Right lobe of liver (tissue), 4 donors: ENCODE measurements around the gene TNFRSF6B.

ENCODE experiments used
- POLR2A ChIP-seq: fragments of 450-650 bp; IDR thresholded peaks from one replicate; pipeline ENCODE4 v1.6.1; 2017; ENCODE audit warnings: antibody characterized with exemption, mild to moderate bottlenecking
- TF ChIP-seq, protein P1 (sequence below), 4 donors: fragments of 200-600 bp in 3 of 4; fragments of 450-650 bp in 1 of 4; IDR thresholded peaks; one replicate each; pipeline versions ENCODE4 v1.5.1 to v1.8.0; 2016 to 2022; ENCODE audit warnings: antibody characterized with exemption in 4 of 4, mild to moderate bottlenecking in 2 of 4
- donor health status: DM: no; HTN: no; CAD: no.
- donor health status: DM: no; HTN: no; CAD: no.
- donor health status: DM: no; HTN: yes; CAD: no.

DNA sequence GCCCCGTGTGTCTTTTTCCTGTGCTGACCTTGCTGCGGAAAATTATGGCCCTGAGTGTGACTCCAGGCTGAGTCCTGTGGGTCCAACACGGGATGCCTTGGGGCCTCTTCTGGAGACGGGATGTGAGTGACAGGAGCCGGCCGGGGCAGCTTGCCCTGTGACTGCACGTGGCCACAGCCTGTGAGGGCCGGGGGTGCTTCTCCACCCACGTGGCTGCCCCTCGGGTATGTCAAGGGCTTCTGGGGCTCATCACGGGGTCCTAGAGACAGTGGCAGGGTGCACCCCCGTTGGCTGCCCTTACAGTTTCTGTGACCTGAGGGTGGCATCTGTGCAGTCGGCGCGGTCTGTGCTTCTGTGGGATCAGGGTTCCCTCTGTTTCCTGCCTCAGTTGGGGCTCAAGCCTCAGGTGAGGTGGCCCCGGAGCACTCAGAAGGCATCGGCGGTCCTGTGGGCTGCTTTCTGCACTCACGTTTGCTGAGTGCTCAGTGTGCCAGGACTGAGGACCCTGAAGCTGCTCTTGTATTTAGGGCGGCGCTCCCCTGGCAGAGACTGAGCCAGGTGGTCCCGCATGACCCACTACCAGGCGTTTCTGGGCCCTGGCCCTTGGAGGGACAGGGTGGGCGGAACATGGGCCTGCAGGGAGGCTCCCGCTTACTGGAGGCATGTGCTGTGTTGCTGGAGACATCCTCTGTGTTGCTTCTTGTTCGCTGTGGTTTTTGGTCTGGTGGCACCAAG, 33.0 kb upstream of the TNFRSF6B start:
- TF ChIP-seq, protein P1, sequence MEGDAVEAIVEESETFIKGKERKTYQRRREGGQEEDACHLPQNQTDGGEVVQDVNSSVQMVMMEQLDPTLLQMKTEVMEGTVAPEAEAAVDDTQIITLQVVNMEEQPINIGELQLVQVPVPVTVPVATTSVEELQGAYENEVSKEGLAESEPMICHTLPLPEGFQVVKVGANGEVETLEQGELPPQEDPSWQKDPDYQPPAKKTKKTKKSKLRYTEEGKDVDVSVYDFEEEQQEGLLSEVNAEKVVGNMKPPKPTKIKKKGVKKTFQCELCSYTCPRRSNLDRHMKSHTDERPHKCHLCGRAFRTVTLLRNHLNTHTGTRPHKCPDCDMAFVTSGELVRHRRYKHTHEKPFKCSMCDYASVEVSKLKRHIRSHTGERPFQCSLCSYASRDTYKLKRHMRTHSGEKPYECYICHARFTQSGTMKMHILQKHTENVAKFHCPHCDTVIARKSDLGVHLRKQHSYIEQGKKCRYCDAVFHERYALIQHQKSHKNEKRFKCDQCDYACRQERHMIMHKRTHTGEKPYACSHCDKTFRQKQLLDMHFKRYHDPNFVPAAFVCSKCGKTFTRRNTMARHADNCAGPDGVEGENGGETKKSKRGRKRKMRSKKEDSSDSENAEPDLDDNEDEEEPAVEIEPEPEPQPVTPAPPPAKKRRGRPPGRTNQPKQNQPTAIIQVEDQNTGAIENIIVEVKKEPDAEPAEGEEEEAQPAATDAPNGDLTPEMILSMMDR (IDR thresholded peaks at IDR 0.05) = no peak
- TF ChIP-seq POLR2A = no peak
